Activated naive CD8-positive, alpha-beta T cell (primary cell): ENCODE measurements around the gene LEF1.

Source experiments
- H3K27ac Mint-ChIP-seq: one replicate; pipeline ENCODE4 v1.8.0; 2021; ENCODE audit warnings: mixed read lengths
- H3K27me3 Mint-ChIP-seq: one replicate; pipeline ENCODE4 v1.8.0; 2021; ENCODE audit warnings: mixed read lengths
- H3K36me3 Mint-ChIP-seq: one replicate; pipeline ENCODE4 v1.8.0; 2021; ENCODE audit warnings: mixed read lengths
- H3K4me1 Mint-ChIP-seq: one replicate; pipeline ENCODE4 v1.8.0; 2021; ENCODE audit warnings: low read depth, mixed read lengths
- H3K4me3 Mint-ChIP-seq: one replicate; pipeline ENCODE4 v1.8.0; 2021; ENCODE audit warnings: mild to moderate bottlenecking, mixed read lengths
- H3K9me3 Mint-ChIP-seq: one replicate; pipeline ENCODE4 v1.8.0; 2021; ENCODE audit warnings: low read depth, mixed read lengths

The LEF1 gene

DNA sequence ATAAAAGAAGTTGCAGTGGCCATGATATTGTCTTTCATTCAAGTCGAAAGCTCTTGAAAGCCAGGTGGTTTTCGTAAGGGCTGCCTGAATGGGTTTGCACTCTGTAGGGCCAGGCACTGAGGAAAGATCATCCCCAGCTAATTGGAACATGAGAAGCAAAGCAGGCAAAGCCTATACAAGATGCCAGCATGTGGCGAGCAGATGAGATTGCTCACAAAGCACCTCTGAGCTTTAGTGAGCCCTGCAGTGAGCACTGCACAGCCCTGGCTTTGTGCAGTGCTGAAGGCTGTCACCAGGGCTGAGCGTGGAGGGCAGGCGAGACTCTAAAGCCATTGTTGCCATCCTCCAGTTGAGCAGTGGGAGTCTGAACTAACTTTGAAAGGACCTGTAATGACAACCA, 125.2 kb downstream of the LEF1 start:
- H3K27me3 Mint-ChIP-seq: no peaks in the 10 kb centered on the region
- no peak overlapping the region for H3K4me3 Mint-ChIP-seq
- peak overlapping the region; percentile 94 for H3K27ac Mint-ChIP-seq

DNA sequence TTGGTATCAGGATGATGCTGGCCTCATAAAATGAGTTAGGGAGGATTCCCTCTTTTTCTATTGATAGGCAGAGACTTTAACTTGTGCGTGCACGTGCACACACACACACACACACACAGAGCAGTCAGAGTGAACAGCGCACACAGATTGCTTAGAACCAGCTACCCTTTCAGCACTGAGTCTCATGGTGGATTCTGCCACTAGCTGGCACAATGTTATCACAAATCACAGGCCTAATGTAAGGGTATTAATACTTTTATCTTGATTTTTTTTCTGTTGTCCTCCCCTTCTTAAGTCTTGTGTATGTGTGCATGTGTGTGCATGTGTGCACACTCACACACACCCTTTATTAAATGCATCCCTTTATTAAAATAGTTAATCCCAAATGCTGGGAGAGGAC, 125.8 kb downstream of the LEF1 start:
- H3K4me3 Mint-ChIP-seq: no peak overlapping the region
- H3K36me3 Mint-ChIP-seq: peaks cover 10% of the 10 kb centered on the region
- H3K9me3 Mint-ChIP-seq: no peaks in the 10 kb centered on the region
- H3K4me1 Mint-ChIP-seq: peaks cover 55% of the 10 kb centered on the region
- H3K27ac Mint-ChIP-seq: peak overlapping the region; percentile 94
- H3K27me3 Mint-ChIP-seq: no peaks in the 10 kb centered on the region

More for the DNA sequence above, 125.2 kb downstream of the LEF1 start:
- H3K4me1 Mint-ChIP-seq: peaks cover 54% of the 10 kb centered on the region
- no peaks in the 10 kb centered on the region for H3K9me3 Mint-ChIP-seq
- peaks cover 12% of the 10 kb centered on the region for H3K36me3 Mint-ChIP-seq

DNA sequence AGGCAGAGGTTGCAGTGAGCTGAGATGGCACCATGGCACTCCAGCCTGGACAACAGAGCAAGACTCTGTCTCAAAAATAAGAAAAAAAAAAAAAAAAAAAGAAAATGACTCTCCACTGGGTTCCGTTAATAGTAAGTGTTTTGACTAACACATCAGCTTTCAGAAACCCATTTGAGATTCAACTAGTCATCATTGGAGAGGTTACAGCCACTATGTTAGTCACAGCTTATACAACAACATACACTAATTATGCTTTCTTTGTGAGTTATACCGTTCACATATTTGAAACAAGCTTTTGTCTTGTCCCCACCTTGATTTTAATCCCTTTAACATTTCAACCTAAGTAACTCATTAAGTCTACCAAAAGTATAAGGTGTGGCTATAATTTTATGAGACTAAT, 130.8 kb downstream of the LEF1 start:
- Mint-ChIP-seq H3K36me3 (peaks cover 6% of the 10 kb centered on the region), H3K9me3 (no peaks in the 10 kb centered on the region), H3K4me1 (peaks cover 59% of the 10 kb centered on the region), H3K27ac (peak overlapping the region; percentile 96), H3K4me3 (no peak overlapping the region), H3K27me3 (no peaks in the 10 kb centered on the region)

DNA sequence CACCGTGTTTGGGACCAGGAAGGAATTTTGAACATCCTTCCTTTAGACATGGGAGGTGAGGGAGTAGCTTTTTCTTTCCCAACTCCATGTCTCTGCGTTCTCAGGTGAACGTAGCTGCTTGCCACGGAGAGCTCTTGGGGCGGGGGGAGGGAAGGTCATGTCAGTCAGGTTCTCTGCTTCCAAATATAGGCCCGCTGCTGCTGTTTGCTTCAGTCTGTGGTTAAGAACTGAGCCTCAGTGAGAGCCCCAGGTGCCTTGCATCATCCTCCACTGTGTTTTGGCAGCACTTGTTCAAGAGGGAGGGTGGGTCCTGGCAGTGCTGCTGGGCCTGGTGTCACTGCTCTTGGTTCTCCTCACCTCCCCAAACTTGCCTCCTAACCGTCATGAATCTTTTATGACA, 132.5 kb downstream of the LEF1 start:
- H3K4me3 Mint-ChIP-seq: peak overlapping the region; percentile 71
- H3K9me3 Mint-ChIP-seq: no peaks in the 10 kb centered on the region
- H3K36me3 Mint-ChIP-seq: peaks cover 6% of the 10 kb centered on the region
- H3K4me1 Mint-ChIP-seq: peaks cover 70% of the 10 kb centered on the region
- H3K27me3 Mint-ChIP-seq: no peaks in the 10 kb centered on the region
- peak overlapping the region; percentile 96 for H3K27ac Mint-ChIP-seq

DNA sequence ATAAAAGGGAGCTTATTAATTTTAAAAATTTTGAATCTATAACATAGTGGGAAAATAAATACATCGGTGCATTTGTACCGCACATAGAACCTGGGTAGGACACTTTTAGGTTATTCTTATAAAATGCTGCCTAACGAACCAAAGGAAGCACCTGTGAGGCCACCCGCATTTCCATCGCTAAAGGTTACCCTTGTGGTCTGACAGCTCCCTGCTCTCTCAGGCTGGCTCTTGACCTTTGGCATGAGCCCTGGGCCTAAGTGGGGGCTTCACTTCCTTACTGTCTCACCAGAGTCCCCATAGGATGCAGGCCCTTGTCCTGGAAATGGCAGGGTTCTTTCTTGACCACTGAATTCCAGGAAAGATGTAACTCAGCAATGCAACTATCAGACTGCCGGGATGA, 133.0 kb downstream of the LEF1 start:
- Mint-ChIP-seq H3K4me3 (peak overlapping the region; percentile 71), H3K36me3 (peaks cover 6% of the 10 kb centered on the region), H3K27me3 (no peaks in the 10 kb centered on the region), H3K4me1 (peaks cover 75% of the 10 kb centered on the region), H3K9me3 (no peaks in the 10 kb centered on the region), H3K27ac (peak overlapping the region; percentile 96)

DNA sequence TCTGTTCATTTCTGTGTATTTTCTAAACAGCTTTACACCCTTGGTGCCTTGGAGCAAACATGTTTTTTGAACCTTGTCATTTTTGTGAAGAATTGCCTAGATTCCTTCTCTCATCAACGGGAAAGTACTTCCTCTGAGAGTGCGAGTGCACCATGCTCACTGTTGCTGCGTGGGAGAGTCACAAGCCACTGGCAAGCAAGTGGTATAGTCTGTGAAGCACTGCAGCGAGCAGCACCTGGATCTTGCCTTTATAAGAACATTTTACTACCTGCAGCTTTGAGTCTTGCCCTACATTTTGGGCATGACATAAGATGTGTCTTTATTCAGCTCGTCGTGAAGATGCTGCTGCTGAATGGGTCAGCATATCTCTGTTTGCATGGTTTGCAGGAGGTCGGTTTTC, 134.2 kb downstream of the LEF1 start:
- peak overlapping the region; percentile 77 for H3K4me3 Mint-ChIP-seq
- no peaks in the 10 kb centered on the region for H3K9me3 Mint-ChIP-seq
- H3K27me3 Mint-ChIP-seq: no peaks in the 10 kb centered on the region
- peaks cover 86% of the 10 kb centered on the region for H3K4me1 Mint-ChIP-seq
- peak overlapping the region; percentile 92 for H3K27ac Mint-ChIP-seq
- H3K36me3 Mint-ChIP-seq: peaks cover 6% of the 10 kb centered on the region

DNA sequence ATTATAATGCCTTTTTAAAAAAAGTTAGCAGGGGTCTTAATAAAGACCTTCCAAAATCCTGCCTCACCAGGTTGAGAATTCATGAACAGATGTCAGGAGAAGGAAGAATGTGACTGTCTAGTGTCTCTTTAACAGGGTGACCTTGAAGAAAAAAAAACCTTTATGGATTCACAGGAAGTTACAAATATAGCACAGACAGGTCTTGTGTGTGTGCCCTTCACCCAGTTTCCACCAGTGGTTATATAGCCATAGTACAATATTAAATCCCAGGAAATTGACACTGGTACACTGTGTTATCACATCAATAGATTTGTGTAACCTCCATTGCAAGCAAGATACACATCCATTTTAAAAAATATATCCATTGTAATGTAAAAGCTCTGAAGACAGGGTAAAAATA, 135.4 kb downstream of the LEF1 start:
- Mint-ChIP-seq H3K36me3 (peaks cover 6% of the 10 kb centered on the region), H3K9me3 (no peaks in the 10 kb centered on the region), H3K27ac (peak overlapping the region; percentile 92), H3K4me3 (no peak overlapping the region), H3K27me3 (no peaks in the 10 kb centered on the region), H3K4me1 (peaks cover 92% of the 10 kb centered on the region)

DNA sequence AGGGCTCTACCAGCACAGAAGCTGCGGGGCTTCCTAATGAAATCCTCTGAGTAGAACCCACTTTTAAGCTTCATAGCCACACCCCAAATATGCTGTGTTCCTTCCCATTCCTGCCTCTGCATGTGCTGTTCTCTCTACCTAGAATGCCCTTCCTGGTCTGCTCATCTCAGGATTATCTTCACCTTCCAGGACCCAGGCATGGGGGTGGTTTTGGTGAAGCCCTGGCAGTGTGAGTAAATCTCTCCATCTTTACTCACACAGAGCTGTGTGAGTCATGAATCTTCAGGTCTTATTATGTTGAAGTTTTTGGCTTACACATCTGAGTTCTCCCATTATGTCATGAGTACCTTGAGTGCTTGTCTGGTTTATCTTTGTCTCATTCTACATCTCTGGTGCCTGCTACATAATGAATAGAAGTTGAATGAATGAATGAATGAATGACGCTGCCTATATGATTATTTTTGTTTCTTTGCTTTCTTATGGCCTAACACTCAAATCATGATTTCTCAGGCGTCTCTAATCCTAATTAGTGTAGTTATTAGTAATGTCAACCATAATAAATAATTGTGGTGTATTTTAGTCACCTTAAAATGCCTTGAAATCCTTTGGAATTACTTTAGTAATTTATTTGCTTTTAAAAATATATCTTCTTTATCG, 137.2 kb downstream of the LEF1 start:
- peak overlapping the region; percentile 97 for H3K27ac Mint-ChIP-seq
- no peaks in the 10 kb centered on the region for H3K27me3 Mint-ChIP-seq
- no peaks in the 10 kb centered on the region for H3K9me3 Mint-ChIP-seq
- peaks cover 78% of the 10 kb centered on the region for H3K4me1 Mint-ChIP-seq
- peaks cover 10% of the 10 kb centered on the region for H3K36me3 Mint-ChIP-seq
- peak overlapping the region; percentile 49 for H3K4me3 Mint-ChIP-seq

DNA sequence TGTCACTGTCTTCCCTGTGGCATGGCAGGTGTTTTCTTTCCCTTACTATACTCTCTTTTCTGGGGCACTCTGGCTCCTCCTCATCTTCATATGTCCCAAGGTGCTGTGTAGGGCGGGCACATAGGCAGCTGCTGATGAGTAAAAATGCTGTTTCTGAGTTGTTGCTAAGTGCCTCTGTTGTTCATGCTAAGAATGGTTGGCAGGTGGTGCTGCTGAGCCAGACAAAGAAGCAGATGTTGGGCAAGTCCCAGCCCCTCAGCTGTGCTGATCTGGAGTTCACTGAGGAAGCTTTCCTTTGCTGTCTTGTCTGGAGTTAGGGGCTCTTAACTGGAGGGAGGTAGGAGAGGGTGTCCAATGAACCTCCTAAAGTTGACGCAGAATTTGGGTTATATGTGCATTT, 138.4 kb downstream of the LEF1 start:
- Mint-ChIP-seq H3K27ac (peak overlapping the region; percentile 97), H3K36me3 (peaks cover 10% of the 10 kb centered on the region), H3K4me3 (peak overlapping the region; percentile 83), H3K9me3 (no peaks in the 10 kb centered on the region), H3K4me1 (peaks cover 67% of the 10 kb centered on the region), H3K27me3 (no peaks in the 10 kb centered on the region)

DNA sequence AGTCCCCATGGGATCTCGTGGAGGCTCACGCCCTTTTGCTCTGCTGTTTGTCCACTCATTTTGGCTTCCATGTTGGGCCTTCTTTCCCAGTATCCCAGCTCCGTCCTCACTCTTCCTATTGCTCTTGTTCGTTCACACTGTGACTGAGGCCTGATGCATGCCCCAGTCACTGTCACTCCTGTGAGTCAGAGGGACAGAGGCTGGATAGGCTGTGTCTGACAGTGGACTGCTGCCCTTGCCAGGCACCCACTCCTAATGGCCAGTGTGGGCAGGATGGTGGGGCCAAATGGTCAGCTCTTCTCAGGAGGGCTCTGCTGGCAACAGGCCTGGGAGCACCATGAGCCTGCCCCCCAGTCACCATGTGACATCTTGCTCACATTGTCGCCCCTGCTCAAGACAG, 139.0 kb downstream of the LEF1 start:
- Mint-ChIP-seq H3K36me3 (peaks cover 13% of the 10 kb centered on the region), H3K27me3 (no peaks in the 10 kb centered on the region), H3K4me1 (peaks cover 62% of the 10 kb centered on the region), H3K9me3 (no peaks in the 10 kb centered on the region), H3K4me3 (peak overlapping the region; percentile 83), H3K27ac (peak overlapping the region; percentile 97)

DNA sequence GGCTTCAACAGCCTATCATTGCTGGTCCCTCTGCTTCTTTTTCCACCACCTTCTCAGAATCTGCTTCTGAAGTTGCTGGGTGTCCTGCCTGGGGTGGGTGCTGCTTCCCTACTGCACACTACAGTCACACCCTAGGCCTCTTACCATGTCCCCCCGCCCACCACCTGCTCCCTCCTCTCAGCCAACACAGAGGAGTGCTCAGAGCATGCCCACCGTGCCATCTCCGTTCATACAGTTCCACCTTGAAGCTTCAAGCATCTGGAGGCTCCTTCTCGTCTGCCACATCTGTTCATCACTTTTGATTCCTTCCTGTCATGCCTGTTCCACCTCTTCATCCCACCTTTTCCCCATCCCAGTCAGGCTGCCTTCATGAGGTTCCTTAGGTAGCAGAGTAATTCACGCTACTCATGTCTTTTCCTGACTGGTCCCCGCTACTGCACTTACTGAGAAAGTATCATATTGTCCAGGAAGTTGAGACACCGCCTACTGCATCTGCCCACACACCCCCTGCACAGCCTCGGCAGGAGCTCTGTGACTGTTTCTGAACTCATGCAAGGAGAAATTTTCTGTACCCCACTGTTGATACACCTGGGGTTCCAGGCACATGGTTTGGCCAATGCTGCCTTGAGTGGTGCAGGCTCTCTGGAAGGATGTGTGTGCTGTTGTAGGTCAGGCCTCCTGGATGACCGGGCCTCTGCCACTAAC, 139.6 kb downstream of the LEF1 start:
- Mint-ChIP-seq H3K9me3 (no peaks in the 10 kb centered on the region), H3K27ac (peak overlapping the region; percentile 97), H3K4me1 (peaks cover 57% of the 10 kb centered on the region), H3K36me3 (peaks cover 9% of the 10 kb centered on the region), H3K27me3 (no peaks in the 10 kb centered on the region), H3K4me3 (peak overlapping the region; percentile 83)

DNA sequence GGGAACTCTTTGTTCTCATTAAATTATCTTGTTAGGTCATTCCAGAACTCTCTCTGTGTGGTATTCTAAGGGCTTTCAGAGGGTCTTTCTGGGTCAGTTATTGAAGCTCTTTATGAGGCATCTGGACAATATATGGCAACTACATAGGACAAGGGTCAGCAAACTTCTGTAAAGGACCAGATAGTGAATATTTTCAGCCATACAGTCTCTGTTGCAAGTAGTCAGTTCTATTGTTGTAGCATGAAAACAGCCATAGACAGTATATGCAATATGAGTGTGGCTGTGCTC, 143.9 kb downstream of the LEF1 start:
- Mint-ChIP-seq H3K27ac (no peak overlapping the region), H3K4me3 (no peak overlapping the region), H3K4me1 (peaks cover 18% of the 10 kb centered on the region), H3K27me3 (no peaks in the 10 kb centered on the region), H3K36me3 (peaks cover 16% of the 10 kb centered on the region), H3K9me3 (no peaks in the 10 kb centered on the region)

DNA sequence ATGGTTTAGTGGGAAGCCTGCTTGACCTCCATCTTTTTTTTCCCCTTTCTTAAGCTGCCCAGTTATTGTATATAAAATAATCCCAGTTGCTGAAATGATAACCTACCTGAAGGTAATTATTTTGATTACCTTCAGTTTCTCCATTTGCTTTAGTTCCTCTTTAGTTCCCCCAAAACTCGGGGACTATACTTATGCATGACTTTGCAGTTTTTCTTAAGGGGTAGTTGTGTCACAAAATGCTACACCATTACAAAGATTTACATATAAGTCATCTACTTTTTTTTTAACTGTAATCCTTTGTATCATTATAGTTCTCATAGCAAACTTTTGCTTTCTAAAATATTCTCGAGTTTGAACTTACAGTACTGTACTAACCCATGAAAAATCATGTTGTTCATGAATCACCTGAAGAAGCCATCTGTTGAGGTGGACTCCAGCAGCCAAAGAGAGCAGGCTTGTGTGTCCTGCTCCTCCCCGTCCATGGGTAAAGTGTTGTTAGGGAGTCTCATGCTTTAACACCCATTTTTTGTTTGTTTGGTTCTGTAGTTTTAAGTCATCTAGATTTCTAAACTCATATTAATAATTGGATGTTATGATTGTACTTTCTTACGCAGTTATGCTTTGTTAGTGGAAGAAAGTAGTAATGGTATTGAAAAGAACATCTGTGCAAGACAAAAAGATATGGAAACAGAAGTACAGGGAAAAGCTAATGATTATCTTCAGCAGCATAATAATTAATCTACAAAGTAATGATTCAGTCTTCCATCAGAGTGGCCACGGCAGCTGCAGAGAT, 144.5 kb downstream of the LEF1 start:
- peaks cover 18% of the 10 kb centered on the region for H3K4me1 Mint-ChIP-seq
- no peaks in the 10 kb centered on the region for H3K9me3 Mint-ChIP-seq
- H3K36me3 Mint-ChIP-seq: peaks cover 16% of the 10 kb centered on the region

DNA sequence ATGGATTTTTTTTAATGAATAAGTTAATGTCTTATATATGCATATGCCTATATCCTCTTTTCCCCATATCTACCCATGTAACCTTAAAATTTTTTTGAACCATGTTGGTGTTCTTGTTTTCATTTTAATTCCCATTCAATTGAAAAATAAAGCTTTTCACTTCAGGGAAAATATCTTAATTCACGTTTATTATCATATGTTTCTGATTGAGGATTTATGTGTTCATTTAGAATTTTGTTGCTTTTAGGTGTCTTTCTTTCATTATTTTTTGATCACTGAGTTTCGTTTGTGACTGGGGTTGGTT, 149.9 kb downstream of the LEF1 start:
- Mint-ChIP-seq H3K27ac (peak overlapping the region; percentile 67), H3K36me3 (peaks cover 11% of the 10 kb centered on the region), H3K4me1 (peaks cover 14% of the 10 kb centered on the region), H3K27me3 (no peaks in the 10 kb centered on the region), H3K9me3 (no peaks in the 10 kb centered on the region), H3K4me3 (no peak overlapping the region)

More for the DNA sequence above, 144.5 kb downstream of the LEF1 start:
- no peak overlapping the region for H3K27ac Mint-ChIP-seq
- no peak overlapping the region for H3K4me3 Mint-ChIP-seq
- H3K27me3 Mint-ChIP-seq: no peaks in the 10 kb centered on the region

DNA sequence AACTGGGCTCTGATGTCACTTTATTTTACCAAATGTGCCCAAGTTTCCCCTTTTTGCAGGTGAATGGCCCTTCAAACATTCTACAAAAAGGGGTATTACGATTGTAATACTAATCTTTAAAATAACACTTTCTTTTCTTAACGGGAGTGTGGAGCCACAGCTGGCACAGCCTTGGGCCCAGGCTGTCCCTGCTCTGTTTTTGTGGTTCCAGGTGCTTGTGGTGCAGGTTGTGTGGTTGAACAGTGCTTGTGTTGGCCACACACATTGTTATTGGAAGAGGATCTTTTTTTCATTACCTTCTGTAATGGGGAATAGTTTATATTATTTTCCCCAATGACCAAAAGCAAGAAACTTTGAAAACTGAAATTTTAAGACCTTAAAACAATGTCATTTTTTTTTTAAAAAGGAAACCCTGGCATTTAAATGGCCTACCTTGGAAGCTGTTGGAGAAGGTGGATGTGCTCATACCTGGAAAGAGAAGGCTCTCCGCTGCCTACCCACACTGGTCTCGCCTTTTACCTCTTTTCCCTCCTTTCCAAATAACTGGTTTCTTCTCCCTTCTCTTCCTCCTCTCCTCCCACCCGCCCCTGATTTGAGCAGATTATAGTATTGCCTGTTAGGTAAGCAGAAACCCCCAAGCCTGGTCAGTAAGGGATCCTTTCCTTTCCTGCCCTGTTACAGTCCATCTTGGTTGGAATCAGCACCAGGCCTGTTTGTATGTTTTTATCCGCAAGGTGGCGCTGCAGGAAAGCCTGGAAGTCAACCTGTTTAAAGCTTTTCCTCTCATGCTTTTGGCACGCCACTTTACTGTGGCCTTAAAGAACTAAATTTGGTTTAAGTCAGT, 150.5 kb downstream of the LEF1 start:
- Mint-ChIP-seq H3K4me1 (peaks cover 14% of the 10 kb centered on the region), H3K9me3 (no peaks in the 10 kb centered on the region), H3K36me3 (peaks cover 11% of the 10 kb centered on the region), H3K27ac (peak overlapping the region; percentile 67), H3K27me3 (no peaks in the 10 kb centered on the region), H3K4me3 (no peak overlapping the region)
